OCI-LY3 (cell line): Measurements from ENCODE around the gene DUSP2.

Source experiments
- EZH2phosphoT487 ChIP-seq: fragments of 200-600 bp; shearing (Covaris generic); IDR thresholded peaks from 2 replicates; pipeline ENCODE4 v1.6.1; 2018; ENCODE audit warnings: antibody characterized with exemption, mixed run types, low read depth
- TF ChIP-seq, protein P1 (sequence below): fragments of 200-600, 300-600 bp; sonication (generic); IDR thresholded peaks from 2 replicates; pipeline ENCODE4 v1.5.1; 2014; ENCODE audit warnings: antibody characterized with exemption, low read length, low read depth

- TF ChIP-seq, protein P1, sequence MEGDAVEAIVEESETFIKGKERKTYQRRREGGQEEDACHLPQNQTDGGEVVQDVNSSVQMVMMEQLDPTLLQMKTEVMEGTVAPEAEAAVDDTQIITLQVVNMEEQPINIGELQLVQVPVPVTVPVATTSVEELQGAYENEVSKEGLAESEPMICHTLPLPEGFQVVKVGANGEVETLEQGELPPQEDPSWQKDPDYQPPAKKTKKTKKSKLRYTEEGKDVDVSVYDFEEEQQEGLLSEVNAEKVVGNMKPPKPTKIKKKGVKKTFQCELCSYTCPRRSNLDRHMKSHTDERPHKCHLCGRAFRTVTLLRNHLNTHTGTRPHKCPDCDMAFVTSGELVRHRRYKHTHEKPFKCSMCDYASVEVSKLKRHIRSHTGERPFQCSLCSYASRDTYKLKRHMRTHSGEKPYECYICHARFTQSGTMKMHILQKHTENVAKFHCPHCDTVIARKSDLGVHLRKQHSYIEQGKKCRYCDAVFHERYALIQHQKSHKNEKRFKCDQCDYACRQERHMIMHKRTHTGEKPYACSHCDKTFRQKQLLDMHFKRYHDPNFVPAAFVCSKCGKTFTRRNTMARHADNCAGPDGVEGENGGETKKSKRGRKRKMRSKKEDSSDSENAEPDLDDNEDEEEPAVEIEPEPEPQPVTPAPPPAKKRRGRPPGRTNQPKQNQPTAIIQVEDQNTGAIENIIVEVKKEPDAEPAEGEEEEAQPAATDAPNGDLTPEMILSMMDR: no peak
- no peak for TF ChIP-seq EZH2phosphoT487
These were observed 25.4 kb upstream of the DUSP2 start for GRCh38 chr2:96170626-96171025.
